IMR-90 (cell line): ENCODE data around the gene CGNL1.

Experiments used
- CEBPB ChIP-seq: IDR thresholded peaks from 2 replicates; pipeline ENCODE4 v1.6.1; 2012; ENCODE audit warnings: low read depth, low read length, improper control_type of control experiment
- MAFK ChIP-seq: IDR thresholded peaks from 2 replicates; pipeline ENCODE4 v1.6.1; 2012; ENCODE audit warnings: low read depth, low read length, improper control_type of control experiment
- POLR2A ChIP-seq: IDR thresholded peaks from 2 replicates; pipeline ENCODE4 v1.6.1; 2012; ENCODE audit warnings: mild to moderate bottlenecking, low read depth, low read length
- RCOR1 ChIP-seq: IDR thresholded peaks from 2 replicates; pipeline ENCODE4 v1.6.1; 2012; ENCODE audit warnings: mild to moderate bottlenecking, low read length, improper control_type of control experiment; ENCODE audit not compliant: insufficient replicate concordance
- TF ChIP-seq, protein P1 (sequence below): conservative IDR thresholded peaks from 2 replicates; pipeline ENCODE4 v1.5.1; 2012; ENCODE audit warnings: mild to moderate bottlenecking, low read depth, low read length, improper control_type of control experiment
- TF ChIP-seq, protein P2 (sequence below): fragments of 150-350 bp; IDR thresholded peaks from 2 replicates; pipeline ENCODE4 v1.6.1; 2016; ENCODE audit warnings: low read depth, mild to moderate bottlenecking, low read length, moderate library complexity, borderline replicate concordance

DNA sequence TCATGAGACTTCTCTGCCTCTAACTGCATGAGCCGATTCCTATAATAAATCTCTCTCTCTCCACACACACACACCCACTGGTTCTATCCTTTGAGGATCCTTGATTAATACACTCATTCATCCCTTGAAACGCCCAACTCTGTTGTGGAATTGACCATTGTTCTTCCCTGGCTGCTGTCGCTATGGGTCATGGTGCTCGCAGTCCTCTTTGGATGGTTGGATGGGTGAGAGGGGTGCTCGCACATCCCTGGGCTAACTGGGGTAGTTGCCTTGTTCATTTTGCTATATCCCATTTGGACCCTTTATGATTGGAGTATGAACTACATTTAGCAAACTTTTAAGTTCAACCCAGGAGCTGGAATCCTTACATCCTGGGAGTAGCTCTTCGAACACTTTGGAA lies 181.5 kb downstream of the CGNL1 start:
- TF ChIP-seq, protein P1, sequence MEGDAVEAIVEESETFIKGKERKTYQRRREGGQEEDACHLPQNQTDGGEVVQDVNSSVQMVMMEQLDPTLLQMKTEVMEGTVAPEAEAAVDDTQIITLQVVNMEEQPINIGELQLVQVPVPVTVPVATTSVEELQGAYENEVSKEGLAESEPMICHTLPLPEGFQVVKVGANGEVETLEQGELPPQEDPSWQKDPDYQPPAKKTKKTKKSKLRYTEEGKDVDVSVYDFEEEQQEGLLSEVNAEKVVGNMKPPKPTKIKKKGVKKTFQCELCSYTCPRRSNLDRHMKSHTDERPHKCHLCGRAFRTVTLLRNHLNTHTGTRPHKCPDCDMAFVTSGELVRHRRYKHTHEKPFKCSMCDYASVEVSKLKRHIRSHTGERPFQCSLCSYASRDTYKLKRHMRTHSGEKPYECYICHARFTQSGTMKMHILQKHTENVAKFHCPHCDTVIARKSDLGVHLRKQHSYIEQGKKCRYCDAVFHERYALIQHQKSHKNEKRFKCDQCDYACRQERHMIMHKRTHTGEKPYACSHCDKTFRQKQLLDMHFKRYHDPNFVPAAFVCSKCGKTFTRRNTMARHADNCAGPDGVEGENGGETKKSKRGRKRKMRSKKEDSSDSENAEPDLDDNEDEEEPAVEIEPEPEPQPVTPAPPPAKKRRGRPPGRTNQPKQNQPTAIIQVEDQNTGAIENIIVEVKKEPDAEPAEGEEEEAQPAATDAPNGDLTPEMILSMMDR, result no peak
- TF ChIP-seq, protein P2, sequence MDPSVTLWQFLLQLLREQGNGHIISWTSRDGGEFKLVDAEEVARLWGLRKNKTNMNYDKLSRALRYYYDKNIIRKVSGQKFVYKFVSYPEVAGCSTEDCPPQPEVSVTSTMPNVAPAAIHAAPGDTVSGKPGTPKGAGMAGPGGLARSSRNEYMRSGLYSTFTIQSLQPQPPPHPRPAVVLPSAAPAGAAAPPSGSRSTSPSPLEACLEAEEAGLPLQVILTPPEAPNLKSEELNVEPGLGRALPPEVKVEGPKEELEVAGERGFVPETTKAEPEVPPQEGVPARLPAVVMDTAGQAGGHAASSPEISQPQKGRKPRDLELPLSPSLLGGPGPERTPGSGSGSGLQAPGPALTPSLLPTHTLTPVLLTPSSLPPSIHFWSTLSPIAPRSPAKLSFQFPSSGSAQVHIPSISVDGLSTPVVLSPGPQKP, result no peak
- TF ChIP-seq POLR2A, result no peak
- no peak for TF ChIP-seq CEBPB
- no peak for TF ChIP-seq RCOR1
- TF ChIP-seq MAFK, result no peak
